Muscle layer of colon (tissue), 2 donors: ENCODE data around the gene TRABD.

Experiments
- H3K27ac ChIP-seq: one replicate; pipeline ENCODE4 v1.7.0; 2013; ENCODE audit warnings: low read depth, mild to moderate bottlenecking, low read length, moderate library complexity
- H3K27me3 ChIP-seq, 2 donors: one replicate each; pipeline ENCODE4 v1.7.0; 2013; ENCODE audit warnings: low read length in 2 of 2, mild to moderate bottlenecking in 2 of 2; ENCODE audit not compliant: insufficient read depth in 2 of 2, control insufficient read depth in 1 of 2
- H3K36me3 ChIP-seq: one replicate; pipeline ENCODE4 v1.7.0; 2013; ENCODE audit warnings: mild to moderate bottlenecking, low read length; ENCODE audit not compliant: insufficient read depth
- H3K4me1 ChIP-seq: one replicate; pipeline ENCODE4 v1.7.0; 2013; ENCODE audit warnings: mild to moderate bottlenecking, low read length; ENCODE audit not compliant: insufficient read depth
- H3K4me3 ChIP-seq, 2 donors: one replicate each; pipeline ENCODE4 v1.7.0; 2013; ENCODE audit warnings: low read length in 2 of 2, low read depth in 1 of 2, mild to moderate bottlenecking in 1 of 2, moderate library complexity in 1 of 2
- H3K9ac ChIP-seq: one replicate; pipeline ENCODE4 v1.7.0; 2013; ENCODE audit warnings: low read length
- H3K9me3 ChIP-seq: one replicate; pipeline ENCODE4 v1.7.0; 2013; ENCODE audit warnings: mild to moderate bottlenecking, low read length
- donor health status: abdominal sarcoma.
- donor health status: Adenocarcinoma of cecum.

Gene TRABD

GRCh38 chr22:50219800-50220602 lies 34.3 kb downstream of the TRABD start:
- no peaks in the 10 kb centered on the region for H3K9me3 ChIP-seq
- no peak overlapping the region for H3K9ac ChIP-seq
- H3K27ac ChIP-seq: no peak overlapping the region
- H3K4me1 ChIP-seq: no peaks in the 10 kb centered on the region
- peak overlapping the region in 1 of 2 donors; percentile 20 for H3K4me3 ChIP-seq
- peaks cover 76% of the 10 kb centered on the region for H3K36me3 ChIP-seq
- H3K27me3 ChIP-seq: no peaks in the 10 kb centered on the region

DNA sequence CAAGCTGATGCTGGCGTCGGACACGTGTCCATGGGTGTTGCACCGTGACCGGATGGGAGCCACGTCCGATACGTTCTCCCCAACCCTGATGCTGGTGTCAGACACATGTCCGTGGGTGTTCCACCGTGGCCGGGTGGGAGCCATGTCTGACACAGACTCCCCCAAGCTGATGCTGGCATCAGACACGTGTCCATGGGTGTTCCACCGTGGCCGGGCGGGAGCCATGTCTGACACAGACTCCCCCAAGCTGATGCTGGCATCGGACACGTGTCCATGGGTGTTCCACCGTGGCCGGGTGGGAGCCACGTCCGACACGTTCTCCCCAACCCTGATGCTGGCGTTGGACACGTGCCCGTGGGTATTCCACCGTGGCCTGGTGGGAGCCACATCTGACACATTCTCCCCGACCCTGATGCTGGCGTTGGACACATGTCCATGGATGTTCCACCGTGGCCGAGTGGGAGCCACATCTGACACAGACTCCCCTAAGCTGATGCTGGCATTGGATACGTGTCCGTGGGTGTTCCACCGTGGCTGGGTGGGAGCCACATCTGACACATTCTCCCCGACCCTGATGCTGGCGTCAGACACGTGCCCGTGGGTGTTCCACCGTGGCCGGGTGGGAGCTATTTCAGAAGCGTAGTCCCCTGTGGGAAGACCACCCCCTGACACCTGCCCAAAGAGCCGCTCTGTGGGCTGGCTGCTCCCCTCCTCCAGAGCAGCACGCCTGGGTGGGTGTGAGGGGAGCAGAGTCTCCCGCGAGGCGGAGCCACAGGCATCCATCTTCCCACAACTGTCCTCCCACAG lies 35.1 kb downstream of the TRABD start:
- Histone ChIP-seq H3K9ac (no peak overlapping the region), H3K36me3 (peaks cover 78% of the 10 kb centered on the region), H3K27ac (no peak overlapping the region)

DNA sequence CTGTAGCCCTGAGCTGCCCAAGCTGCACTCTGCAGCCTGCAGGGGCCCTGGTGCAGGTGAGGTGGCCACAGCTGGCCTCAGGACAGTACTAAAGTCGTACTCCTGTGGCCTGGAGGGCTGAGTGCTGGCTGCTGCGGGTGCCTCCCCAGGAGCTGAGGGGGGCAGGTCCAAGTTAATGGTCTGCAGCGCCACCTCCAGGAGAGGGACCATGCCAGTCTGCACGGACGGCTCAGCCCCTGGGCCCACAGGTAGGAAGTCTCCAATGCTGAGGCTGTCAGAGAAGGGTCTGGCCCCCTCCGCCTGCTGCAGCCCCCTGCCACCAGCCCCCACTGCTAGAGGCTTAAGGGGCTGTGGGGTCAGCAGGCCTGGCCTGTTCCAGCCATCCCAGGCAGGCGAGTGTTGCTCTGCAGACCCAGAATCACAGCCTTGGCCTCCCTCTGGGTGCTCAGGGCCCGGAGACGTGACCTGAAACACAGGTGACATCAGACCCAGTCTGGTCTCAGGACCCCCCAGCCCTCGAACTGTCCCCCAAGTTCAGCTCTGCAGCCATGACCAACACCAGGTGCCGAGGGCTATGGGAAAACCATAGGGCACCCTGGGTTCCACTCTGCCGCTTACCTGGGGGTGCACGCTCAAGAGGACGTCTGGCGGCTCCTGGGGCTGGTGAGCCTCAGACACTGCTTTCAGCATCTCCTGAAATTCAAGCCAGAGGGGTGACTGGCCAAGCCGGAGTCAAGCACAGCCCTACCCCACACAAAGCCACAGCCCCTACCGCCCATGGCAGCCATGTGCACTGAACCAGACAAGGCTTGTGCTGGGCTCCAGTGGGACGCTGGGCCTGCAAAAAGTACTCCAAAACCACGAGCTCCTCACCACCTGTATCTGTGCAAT lies 35.9 kb downstream of the TRABD start:
- no peak overlapping the region for H3K4me3 ChIP-seq
- no peaks in the 10 kb centered on the region for H3K4me1 ChIP-seq
- peaks cover 76% of the 10 kb centered on the region for H3K36me3 ChIP-seq
- no peaks in the 10 kb centered on the region for H3K27me3 ChIP-seq
- no peaks in the 10 kb centered on the region for H3K9me3 ChIP-seq
- H3K27ac ChIP-seq: no peak overlapping the region
- H3K9ac ChIP-seq: no peak overlapping the region

More for the DNA sequence above, 35.1 kb downstream of the TRABD start:
- H3K4me3 ChIP-seq: no peak overlapping the region
- H3K9me3 ChIP-seq: no peaks in the 10 kb centered on the region
- no peaks in the 10 kb centered on the region for H3K4me1 ChIP-seq
- no peaks in the 10 kb centered on the region for H3K27me3 ChIP-seq

DNA sequence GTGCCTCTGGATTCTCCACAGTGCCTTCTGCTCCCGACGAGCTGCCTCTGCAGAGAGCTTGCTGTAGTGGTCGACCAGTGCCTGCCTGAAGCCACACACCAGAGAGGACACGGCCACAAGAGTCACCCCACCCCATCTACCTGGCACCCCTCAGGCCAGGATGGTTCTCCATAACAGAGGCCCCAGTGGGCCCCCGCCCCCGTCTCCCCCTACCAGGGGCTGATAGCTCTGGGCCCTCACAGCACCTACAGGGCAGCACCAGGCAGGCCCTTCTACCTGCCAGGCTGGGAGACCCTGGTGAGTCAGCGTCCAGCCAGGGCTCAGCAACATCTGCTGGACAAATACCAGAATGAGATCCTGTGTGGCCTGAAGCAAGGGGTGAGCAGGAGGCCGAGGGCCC lies 36.8 kb downstream of the TRABD start:
- no peaks in the 10 kb centered on the region for H3K9me3 ChIP-seq
- H3K27ac ChIP-seq: no peak overlapping the region
- H3K4me3 ChIP-seq: no peak overlapping the region
- no peaks in the 10 kb centered on the region for H3K4me1 ChIP-seq
- H3K36me3 ChIP-seq: peaks cover 75% of the 10 kb centered on the region
- no peak overlapping the region for H3K9ac ChIP-seq
- no peaks in the 10 kb centered on the region for H3K27me3 ChIP-seq

- H3K9ac ChIP-seq: no peak overlapping the region
- no peaks in the 10 kb centered on the region for H3K4me1 ChIP-seq
- peaks cover 63% of the 10 kb centered on the region for H3K36me3 ChIP-seq
- H3K4me3 ChIP-seq: no peak overlapping the region
- H3K27me3 ChIP-seq: no peaks in the 10 kb centered on the region
- no peak overlapping the region for H3K27ac ChIP-seq
- H3K9me3 ChIP-seq: no peaks in the 10 kb centered on the region
These were observed 38.4 kb downstream of the TRABD start for GRCh38 chr22:50224071-50224470.

DNA sequence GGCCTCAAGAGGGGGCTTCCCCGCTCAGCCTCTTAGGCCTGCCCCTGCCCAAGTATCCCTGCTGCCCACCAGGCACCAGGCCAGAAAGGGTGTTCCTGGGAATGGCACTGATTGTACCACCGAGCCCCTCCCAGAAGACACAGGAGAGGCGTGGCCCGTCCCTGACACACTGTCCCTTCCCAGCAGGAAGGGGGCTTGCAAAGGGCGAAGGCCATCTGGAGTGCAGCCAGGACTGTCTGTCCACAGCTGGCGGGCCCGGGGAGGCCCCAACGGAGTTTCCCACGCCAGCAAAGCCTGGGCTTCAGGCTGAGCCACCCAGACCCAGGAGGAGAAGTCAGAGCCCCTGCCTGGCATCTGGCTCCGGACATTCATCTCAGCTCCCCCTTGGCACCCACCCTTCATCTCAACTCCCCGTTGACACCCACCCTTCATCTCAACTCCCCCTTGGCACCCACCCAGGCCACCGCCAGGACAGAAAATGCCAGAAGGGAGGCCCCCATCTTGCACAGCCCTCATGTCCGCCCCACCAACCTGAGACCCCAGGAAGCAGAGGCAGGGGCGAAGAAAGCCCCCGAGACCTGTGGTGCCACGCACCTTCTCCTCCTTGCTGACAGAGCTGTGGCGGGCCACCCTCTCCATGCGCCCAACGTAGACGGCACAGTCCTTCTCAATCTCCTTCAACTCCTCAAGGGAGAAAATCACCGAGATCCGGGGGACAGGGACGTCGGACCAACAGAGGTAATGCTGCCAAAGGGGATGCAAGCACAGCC lies 39.7 kb downstream of the TRABD start:
- peaks cover 68% of the 10 kb centered on the region for H3K36me3 ChIP-seq
- H3K4me1 ChIP-seq: no peaks in the 10 kb centered on the region
- H3K27ac ChIP-seq: no peak overlapping the region
- H3K9me3 ChIP-seq: no peaks in the 10 kb centered on the region
- no peaks in the 10 kb centered on the region for H3K27me3 ChIP-seq
- no peak overlapping the region for H3K4me3 ChIP-seq
- no peak overlapping the region for H3K9ac ChIP-seq

DNA sequence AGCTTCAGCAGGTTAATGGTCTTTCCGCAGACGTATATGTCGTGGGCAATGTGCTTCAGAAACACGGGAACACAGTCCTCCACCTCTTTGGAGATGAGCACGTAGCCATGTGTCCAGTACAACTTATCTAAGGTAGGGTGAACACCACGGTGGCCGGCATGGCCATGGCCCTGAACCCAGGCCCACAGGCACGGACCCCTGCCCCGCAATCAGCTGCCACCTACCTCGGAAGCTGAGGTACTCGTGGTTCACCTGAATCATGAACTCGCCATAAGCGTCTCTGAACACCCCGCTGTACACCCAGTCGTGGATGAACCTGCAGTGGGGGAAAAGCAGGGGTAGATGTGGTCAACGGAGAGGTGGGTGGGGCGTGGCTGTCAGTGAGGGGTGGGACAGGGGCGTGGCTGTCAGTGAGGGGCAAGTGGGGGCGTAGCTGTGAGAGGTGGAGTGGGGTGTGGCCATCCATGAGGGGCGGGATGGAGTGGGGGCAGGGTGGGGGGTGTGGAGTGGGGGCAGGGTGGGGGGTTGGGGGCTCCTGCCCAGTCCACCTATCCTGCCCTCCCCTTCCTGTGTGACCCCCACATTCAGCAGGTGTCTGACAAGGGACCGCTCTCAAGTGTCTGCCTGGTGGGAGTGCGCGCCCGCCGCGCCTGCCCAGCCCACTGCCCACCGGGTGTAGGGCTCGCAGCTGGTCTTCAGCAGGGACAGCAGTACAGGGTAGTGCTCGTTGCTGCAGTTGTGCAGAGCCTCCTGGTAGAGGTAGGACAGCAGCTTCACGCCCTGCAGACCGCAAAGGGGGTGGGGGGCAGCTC lies 40.6 kb downstream of the TRABD start:
- Histone ChIP-seq H3K4me3 (no peak overlapping the region), H3K9me3 (no peaks in the 10 kb centered on the region), H3K27ac (no peak overlapping the region), H3K27me3 (no peaks in the 10 kb centered on the region), H3K9ac (no peak overlapping the region), H3K4me1 (no peaks in the 10 kb centered on the region), H3K36me3 (peaks cover 59% of the 10 kb centered on the region)

DNA sequence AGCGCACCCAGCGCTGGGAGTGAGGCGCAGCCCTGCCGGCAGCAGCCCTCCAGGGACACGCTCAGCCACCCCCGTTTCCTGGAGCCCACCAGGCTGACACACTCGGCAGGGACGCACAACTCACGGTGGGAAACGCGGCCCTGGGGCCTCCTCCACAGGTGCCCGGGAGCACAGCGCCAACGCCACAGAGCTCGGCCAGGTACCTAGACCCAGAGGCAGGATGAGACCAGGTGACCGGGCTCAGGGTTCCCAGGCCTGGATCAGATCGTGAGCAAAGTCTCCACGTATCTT lies 41.1 kb downstream of the TRABD start:
- Histone ChIP-seq H3K36me3 (peaks cover 54% of the 10 kb centered on the region), H3K4me3 (no peak overlapping the region)

DNA sequence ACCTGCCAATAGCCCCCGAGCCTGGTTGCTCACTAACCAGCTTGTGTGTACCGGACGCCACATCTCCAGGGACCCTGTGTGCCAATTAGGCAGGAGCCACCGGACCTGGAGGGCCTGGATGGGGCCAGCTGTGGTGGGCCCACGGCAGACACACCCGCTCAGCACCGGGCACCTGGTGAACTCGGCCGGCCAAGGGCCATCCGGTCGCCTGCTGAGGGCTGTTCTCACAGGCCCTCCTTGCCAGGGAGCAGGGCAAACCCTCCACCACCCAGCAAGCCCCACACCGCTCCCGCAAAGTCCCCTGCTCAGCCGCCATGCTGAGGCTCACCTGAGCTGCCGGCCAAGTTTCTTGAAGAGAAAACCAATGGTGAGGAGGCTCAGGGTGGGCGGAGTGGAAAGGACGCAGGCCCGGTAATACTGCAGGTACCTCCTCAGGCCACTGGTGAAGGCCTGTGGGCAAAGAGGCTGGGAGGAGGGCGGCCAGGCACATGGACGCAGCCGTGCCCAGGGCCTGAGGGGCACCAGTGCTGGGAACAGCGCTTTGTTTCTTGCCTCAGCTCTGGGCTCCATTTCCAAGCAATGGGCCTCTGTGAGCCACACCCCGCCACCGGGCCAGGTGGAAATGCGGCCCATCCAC lies 42.0 kb downstream of the TRABD start:
- H3K9me3 ChIP-seq: no peaks in the 10 kb centered on the region
- no peak overlapping the region for H3K4me3 ChIP-seq
- no peaks in the 10 kb centered on the region for H3K4me1 ChIP-seq
- no peaks in the 10 kb centered on the region for H3K27me3 ChIP-seq
- no peak overlapping the region for H3K9ac ChIP-seq
- H3K27ac ChIP-seq: no peak overlapping the region
- H3K36me3 ChIP-seq: peaks cover 50% of the 10 kb centered on the region

More for the DNA sequence above, 41.1 kb downstream of the TRABD start:
- H3K27ac ChIP-seq: no peak overlapping the region
- no peak overlapping the region for H3K9ac ChIP-seq
- no peaks in the 10 kb centered on the region for H3K27me3 ChIP-seq
- no peaks in the 10 kb centered on the region for H3K4me1 ChIP-seq
- no peaks in the 10 kb centered on the region for H3K9me3 ChIP-seq

GRCh38 chr22:50228366-50228765 lies 42.7 kb downstream of the TRABD start:
- H3K9ac ChIP-seq: no peak overlapping the region
- no peaks in the 10 kb centered on the region for H3K4me1 ChIP-seq
- no peaks in the 10 kb centered on the region for H3K9me3 ChIP-seq
- H3K27ac ChIP-seq: no peak overlapping the region
- no peaks in the 10 kb centered on the region for H3K27me3 ChIP-seq
- peaks cover 45% of the 10 kb centered on the region for H3K36me3 ChIP-seq
- no peak overlapping the region for H3K4me3 ChIP-seq
